ENCODE results near the gene ZFP64.

DNA sequence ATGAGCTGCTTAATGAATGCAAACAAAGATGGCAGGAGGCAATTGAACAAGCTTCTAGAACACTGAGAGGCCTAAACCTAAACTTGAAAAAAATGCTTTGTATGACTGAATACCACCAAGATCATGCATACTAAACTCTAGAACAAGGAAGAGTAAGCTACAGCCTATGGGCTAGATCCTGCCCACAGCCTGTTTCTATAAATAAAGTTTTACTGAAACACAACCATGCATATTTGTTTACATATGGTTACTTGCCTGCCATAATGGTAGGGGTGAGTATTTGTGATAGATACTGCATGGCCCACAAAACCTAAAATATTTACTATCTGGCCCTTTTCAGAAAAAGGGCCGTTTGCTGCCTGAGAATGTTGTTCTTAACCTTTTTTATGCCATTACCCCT is 37.0 kb downstream of the ZFP64 start:
- TF ChIP-seq, protein P1, sequence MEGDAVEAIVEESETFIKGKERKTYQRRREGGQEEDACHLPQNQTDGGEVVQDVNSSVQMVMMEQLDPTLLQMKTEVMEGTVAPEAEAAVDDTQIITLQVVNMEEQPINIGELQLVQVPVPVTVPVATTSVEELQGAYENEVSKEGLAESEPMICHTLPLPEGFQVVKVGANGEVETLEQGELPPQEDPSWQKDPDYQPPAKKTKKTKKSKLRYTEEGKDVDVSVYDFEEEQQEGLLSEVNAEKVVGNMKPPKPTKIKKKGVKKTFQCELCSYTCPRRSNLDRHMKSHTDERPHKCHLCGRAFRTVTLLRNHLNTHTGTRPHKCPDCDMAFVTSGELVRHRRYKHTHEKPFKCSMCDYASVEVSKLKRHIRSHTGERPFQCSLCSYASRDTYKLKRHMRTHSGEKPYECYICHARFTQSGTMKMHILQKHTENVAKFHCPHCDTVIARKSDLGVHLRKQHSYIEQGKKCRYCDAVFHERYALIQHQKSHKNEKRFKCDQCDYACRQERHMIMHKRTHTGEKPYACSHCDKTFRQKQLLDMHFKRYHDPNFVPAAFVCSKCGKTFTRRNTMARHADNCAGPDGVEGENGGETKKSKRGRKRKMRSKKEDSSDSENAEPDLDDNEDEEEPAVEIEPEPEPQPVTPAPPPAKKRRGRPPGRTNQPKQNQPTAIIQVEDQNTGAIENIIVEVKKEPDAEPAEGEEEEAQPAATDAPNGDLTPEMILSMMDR (IDR thresholded peaks at IDR 0.05; ENCODE audit: low read depth, low read length) = no peak
- TF ChIP-seq EZH2phosphoT487 (IDR thresholded peaks at IDR 0.05; ENCODE audit: low read depth) = no peak
